HepG2 (cell line): ENCODE measurements around the gene RRAD. TPM values are rescaled to one million over a fixed set of nuclear protein-coding genes. Genes with fewer than 3 reads are reported as not detected.

ENCODE experiments used
- AKAP8 ChIP-seq: sonication (generic); formaldehyde crosslinking; IDR thresholded peaks from 2 replicates; pipeline ENCODE4 v1.5.1; 2020; ENCODE audit warnings: mild to moderate bottlenecking, missing genetic modification reagents
- HIVEP1 ChIP-seq: sonication (generic); formaldehyde crosslinking; IDR thresholded peaks from 2 replicates; pipeline ENCODE4 v1.4.0; 2020; ENCODE audit warnings: mild to moderate bottlenecking, missing genetic modification reagents
- HMG20B ChIP-seq: conservative IDR thresholded peaks from 2 replicates; pipeline ENCODE4 v1.6.1; 2016; ENCODE audit warnings: missing genetic modification reagents, missing compliant biosample characterization
- KDM3A ChIP-seq: IDR thresholded peaks from 2 replicates; pipeline ENCODE4 v1.6.1; 2018; ENCODE audit warnings: low read depth, missing compliant biosample characterization
- KMT2B ChIP-seq: IDR thresholded peaks from 2 replicates; pipeline ENCODE4 v1.6.1; 2016; ENCODE audit warnings: missing genetic modification reagents, missing compliant biosample characterization
- MBNL3 ChIP-seq: fragments of 250-450 bp; sonication (Bioruptor Pico); conservative IDR thresholded peaks from 2 replicates; pipeline ENCODE4 v1.8.0; 2022; ENCODE audit warnings: mild to moderate bottlenecking, inconsistent platforms
- MTA3 ChIP-seq: sonication (generic); formaldehyde crosslinking; IDR thresholded peaks from 2 replicates; pipeline ENCODE4 v1.4.0; 2020; ENCODE audit warnings: missing genetic modification reagents
- NCOA5 ChIP-seq: sonication (generic); formaldehyde crosslinking; IDR thresholded peaks from 2 replicates; pipeline ENCODE4 v1.4.0; 2020; ENCODE audit warnings: missing genetic modification reagents
- RBM39 ChIP-seq: fragments of 200-400 bp; formaldehyde crosslinking; IDR thresholded peaks from one replicate; pipeline ENCODE4 v1.6.1; 2018; ENCODE audit warnings: antibody characterized with exemption, mild to moderate bottlenecking, low read depth, low read length; ENCODE audit not compliant: poor library complexity, severe bottlenecking
- SALL2 ChIP-seq: sonication (generic); formaldehyde crosslinking; IDR thresholded peaks from 2 replicates; pipeline ENCODE4 v1.8.1; 2023; ENCODE audit warnings: mild to moderate bottlenecking, missing genetic modification reagents, inconsistent platforms
- SATB2 ChIP-seq: sonication (generic); formaldehyde crosslinking; IDR thresholded peaks from 2 replicates; pipeline ENCODE4 v1.5.0; 2020; ENCODE audit warnings: missing genetic modification reagents
- SCMH1 ChIP-seq: sonication (generic); formaldehyde crosslinking; IDR thresholded peaks from 2 replicates; pipeline ENCODE4 v1.9.0; 2021; ENCODE audit warnings: missing genetic modification reagents, mild to moderate bottlenecking, borderline replicate concordance
- SP5 ChIP-seq: IDR thresholded peaks from 2 replicates; pipeline ENCODE4 v1.6.1; 2016; ENCODE audit warnings: low read depth, borderline replicate concordance
- ZBTB38 ChIP-seq: sonication (generic); formaldehyde crosslinking; IDR thresholded peaks from 2 replicates; pipeline ENCODE4 v1.5.1; 2020; ENCODE audit warnings: mild to moderate bottlenecking, missing genetic modification reagents
- ZNF12 ChIP-seq: sonication (generic); formaldehyde crosslinking; IDR thresholded peaks from 2 replicates; pipeline ENCODE4 v1.5.0; 2020; ENCODE audit warnings: missing genetic modification reagents
- ZNF205 ChIP-seq: IDR thresholded peaks from 2 replicates; pipeline ENCODE4 v1.6.1; 2018; ENCODE audit warnings: missing biosample characterization, missing genetic modification reagents
- ZNF331 ChIP-seq: sonication (generic); formaldehyde crosslinking; IDR thresholded peaks from 2 replicates; pipeline ENCODE4 v1.4.0; 2020; ENCODE audit warnings: missing genetic modification reagents
- ZSCAN25 ChIP-seq: sonication (generic); formaldehyde crosslinking; IDR thresholded peaks from 2 replicates; pipeline ENCODE4 v1.8.0; 2022; ENCODE audit warnings: mild to moderate bottlenecking, missing genetic modification reagents
- polyA plus RNA-seq, 8 experiments: library from polyadenylated mRNA; depleted of rRNA in 3 of 8; stranded (reverse) in 7 of 8; unstranded in 1 of 8; fragments of >200 nt; fragmentation: Illumina TruSeq in 4 of 8; extraction: Trizol in 4 of 8; gene quantifications; 2 replicates each; pipeline versions ENCODE4 v1.2.1 to v1.2.3, GENCODE V29; 2011 to 2016; ENCODE audit warnings: low read depth in 4 of 8, missing spikeins in 1 of 8, mixed read lengths in 1 of 8; ENCODE audit not compliant: insufficient read depth in 1 of 8
- total RNA-seq, 5 experiments: library from RNA; depleted of rRNA; stranded (reverse); fragments of >200 nt; fragmentation: Illumina TruSeq; extraction: Trizol; gene quantifications; 2 replicates each; pipeline ENCODE4 v1.2.3, GENCODE V29; 2016; ENCODE audit warnings: low read depth in 1 of 5
- TF ChIP-seq, protein P1 (sequence below): IDR thresholded peaks from 2 replicates; pipeline ENCODE4 v1.6.1; 2016
- TF ChIP-seq, protein P2 (sequence below): sonication (generic); formaldehyde crosslinking; IDR thresholded peaks from 2 replicates; pipeline ENCODE4 v1.4.0; 2020; ENCODE audit warnings: missing genetic modification reagents, low read depth, mild to moderate bottlenecking, borderline replicate concordance
- TF ChIP-seq, protein P3 (sequence below): sonication (generic); formaldehyde crosslinking; IDR thresholded peaks from 2 replicates; pipeline ENCODE4 v1.8.0; 2022; ENCODE audit warnings: low read depth, missing genetic modification reagents
- TF ChIP-seq, protein P4 (sequence below): sonication (generic); formaldehyde crosslinking; IDR thresholded peaks from 2 replicates; pipeline ENCODE4 v1.4.0; 2020; ENCODE audit warnings: missing genetic modification reagents, borderline replicate concordance

Gene RRAD
- total and polyA plus RNA-seq, 2 of the 13 experiments (the other 11 are each of a cell fraction or from before 2014, with no cell fraction given) = 0.80 to 1.1 TPM

DNA sequence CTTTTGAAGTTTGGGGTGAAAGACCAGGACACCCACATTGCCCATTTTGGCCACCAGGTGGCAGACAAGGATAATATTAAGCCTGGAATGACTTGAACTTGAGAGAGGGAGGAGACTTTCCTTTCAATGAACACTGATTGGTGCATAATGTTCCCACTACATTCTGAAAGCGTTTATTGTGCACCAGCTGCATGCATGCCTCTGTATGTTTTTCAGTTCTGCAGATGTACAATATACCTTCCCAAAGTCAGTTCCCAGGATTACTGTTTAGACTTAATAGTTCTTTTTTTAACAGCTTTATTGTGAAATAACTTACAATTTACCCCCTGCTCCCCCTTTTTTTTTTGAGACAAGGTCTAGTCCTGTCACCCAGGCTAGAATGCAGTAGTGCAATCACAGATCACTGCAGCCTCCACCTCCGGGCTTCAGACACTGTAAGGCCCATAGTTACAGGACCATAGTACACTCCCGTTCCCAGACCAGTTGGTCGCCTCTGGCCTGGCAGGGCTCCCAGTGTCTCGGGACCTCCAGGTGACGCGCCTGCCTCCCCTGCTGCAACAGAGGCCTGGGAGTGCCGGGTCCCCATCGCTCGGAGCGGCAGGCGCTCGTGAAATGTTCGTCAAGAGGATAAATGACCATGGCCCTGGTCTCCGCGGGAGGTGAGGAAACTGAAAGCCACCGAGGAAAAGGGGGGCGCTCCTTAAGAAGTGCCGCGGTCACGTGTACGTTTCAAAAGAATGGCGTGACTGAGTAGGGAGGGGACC is 22.1 kb upstream of the RRAD start (continued):
- TF ChIP-seq, protein P1, sequence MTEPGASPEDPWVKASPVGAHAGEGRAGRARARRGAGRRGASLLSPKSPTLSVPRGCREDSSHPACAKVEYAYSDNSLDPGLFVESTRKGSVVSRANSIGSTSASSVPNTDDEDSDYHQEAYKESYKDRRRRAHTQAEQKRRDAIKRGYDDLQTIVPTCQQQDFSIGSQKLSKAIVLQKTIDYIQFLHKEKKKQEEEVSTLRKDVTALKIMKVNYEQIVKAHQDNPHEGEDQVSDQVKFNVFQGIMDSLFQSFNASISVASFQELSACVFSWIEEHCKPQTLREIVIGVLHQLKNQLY = 0 out of 2 replicates have a peak, but pooled peaks have one; percentile 28
- TF ChIP-seq, protein P2, sequence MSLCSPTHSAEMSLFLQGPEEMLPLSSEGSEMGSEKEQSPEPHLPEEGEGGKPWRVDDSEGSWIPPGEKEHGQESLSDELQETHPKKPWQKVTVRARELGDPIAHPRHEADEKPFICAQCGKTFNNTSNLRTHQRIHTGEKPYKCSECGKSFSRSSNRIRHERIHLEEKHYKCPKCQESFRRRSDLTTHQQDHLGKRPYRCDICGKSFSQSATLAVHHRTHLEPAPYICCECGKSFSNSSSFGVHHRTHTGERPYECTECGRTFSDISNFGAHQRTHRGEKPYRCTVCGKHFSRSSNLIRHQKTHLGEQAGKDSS (CRISPR knock-in tag) = 0 out of 2 replicates have a peak, but pooled peaks have one; percentile 30
- no peak for TF ChIP-seq ZSCAN25 (CRISPR knock-in tag)
- no peak for TF ChIP-seq ZNF205 (CRISPR knock-in tag)
- peak; percentile 78 for TF ChIP-seq SP5
- TF ChIP-seq ZNF12 (CRISPR knock-in tag) = no peak
- TF ChIP-seq HMG20B (CRISPR knock-in tag) = 0 out of 2 replicates have a peak, but pooled peaks have one; percentile 46
- peak; percentile 59; the same call in 1 of the 2 replicates for TF ChIP-seq ZNF331 (CRISPR knock-in tag)
- TF ChIP-seq, protein P3, sequence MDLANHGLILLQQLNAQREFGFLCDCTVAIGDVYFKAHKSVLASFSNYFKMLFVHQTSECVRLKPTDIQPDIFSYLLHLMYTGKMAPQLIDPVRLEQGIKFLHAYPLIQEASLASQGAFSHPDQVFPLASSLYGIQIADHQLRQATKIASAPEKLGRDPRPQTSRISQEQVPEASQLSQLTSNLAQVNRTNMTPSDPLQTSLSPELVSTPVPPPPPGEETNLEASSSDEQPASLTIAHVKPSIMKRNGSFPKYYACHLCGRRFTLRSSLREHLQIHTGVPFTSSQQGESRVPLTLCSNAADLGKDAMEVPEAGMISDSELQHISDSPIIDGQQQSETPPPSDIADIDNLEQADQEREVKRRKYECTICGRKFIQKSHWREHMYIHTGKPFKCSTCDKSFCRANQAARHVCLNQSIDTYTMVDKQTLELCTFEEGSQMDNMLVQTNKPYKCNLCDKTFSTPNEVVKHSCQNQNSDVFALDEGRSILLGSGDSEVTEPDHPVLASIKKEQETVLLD (CRISPR knock-in tag) = no peak
- no peak for TF ChIP-seq KMT2B (CRISPR knock-in tag)
- TF ChIP-seq MBNL3 (CRISPR knock-in tag) = no peak
- TF ChIP-seq NCOA5 (CRISPR knock-in tag) = no peak
- no peak for TF ChIP-seq SATB2 (CRISPR knock-in tag)
- TF ChIP-seq SCMH1 (CRISPR knock-in tag) = no peak
- no peak for TF ChIP-seq SALL2 (CRISPR knock-in tag)
- no peak for TF ChIP-seq ZBTB38 (CRISPR knock-in tag)
- TF ChIP-seq, protein P4, sequence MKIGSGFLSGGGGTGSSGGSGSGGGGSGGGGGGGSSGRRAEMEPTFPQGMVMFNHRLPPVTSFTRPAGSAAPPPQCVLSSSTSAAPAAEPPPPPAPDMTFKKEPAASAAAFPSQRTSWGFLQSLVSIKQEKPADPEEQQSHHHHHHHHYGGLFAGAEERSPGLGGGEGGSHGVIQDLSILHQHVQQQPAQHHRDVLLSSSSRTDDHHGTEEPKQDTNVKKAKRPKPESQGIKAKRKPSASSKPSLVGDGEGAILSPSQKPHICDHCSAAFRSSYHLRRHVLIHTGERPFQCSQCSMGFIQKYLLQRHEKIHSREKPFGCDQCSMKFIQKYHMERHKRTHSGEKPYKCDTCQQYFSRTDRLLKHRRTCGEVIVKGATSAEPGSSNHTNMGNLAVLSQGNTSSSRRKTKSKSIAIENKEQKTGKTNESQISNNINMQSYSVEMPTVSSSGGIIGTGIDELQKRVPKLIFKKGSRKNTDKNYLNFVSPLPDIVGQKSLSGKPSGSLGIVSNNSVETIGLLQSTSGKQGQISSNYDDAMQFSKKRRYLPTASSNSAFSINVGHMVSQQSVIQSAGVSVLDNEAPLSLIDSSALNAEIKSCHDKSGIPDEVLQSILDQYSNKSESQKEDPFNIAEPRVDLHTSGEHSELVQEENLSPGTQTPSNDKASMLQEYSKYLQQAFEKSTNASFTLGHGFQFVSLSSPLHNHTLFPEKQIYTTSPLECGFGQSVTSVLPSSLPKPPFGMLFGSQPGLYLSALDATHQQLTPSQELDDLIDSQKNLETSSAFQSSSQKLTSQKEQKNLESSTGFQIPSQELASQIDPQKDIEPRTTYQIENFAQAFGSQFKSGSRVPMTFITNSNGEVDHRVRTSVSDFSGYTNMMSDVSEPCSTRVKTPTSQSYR = no peak
- no peak for TF ChIP-seq RBM39
- TF ChIP-seq MTA3 (CRISPR knock-in tag) = no peak
- no peak for TF ChIP-seq AKAP8 (CRISPR knock-in tag)
- no peak for TF ChIP-seq KDM3A (CRISPR knock-in tag)
- TF ChIP-seq HIVEP1 (CRISPR knock-in tag) = no peak
